ENCODE results near the gene RPLP1. TPM values are rescaled to one million over a fixed set of nuclear protein-coding genes. Genes with fewer than 3 reads are reported as not detected.

The RPLP1 gene
- total RNA-seq, 3 donors from 2014 or later = 1,139 to 1,221 (median 1,218) TPM

DNA sequence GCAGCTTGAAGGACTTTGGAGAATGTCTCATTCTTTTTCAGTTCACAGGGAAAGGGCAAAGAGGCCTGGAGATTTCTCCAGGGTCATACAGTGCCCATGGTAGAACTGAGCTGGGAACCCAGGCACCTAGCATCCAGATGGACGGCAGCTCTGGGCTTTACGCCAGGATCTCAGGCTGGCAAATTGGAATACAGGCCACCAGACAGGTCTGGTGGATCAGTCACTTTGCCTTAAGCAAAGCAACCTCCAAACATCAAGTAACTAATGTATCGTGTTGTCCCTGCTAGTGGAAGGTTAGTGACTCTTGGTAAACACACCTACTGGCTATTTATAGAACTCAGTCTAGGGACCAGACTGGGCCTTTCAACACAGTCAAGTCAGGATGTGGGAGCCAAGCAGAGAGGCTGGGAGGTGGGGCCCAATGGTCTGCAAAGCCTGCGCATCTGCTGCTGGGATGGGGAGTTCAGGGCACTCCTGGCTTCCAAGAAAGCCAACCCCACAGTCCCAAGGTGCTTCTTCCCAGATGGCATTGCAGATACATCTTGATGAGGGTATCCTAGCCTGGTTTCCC lies 30.2 kb downstream of the RPLP1 start:
- intact Hi-C loops (cut with DNase I, micrococcal nuclease) = loop anchor here in 1 of 2 donors (10.0 kb wide), 1 partner anchor 1002 kb away; no protein-coding TSS in a partner anchor
- no peaks in the 10 kb centered on the region for H3K9me3 ChIP-seq
- TF ChIP-seq CTCF (IDR thresholded peaks at IDR 0.05) = no peak
- H3K36me3 ChIP-seq (ENCODE audit: low read depth) = no peaks in the 10 kb centered on the region
- no peak overlapping the region for H3K4me3 ChIP-seq
- DNase-seq (no peak), ATAC-seq (no peak)
- no peaks in the 10 kb centered on the region for H3K4me1 ChIP-seq (ENCODE audit: low read depth)

DNA sequence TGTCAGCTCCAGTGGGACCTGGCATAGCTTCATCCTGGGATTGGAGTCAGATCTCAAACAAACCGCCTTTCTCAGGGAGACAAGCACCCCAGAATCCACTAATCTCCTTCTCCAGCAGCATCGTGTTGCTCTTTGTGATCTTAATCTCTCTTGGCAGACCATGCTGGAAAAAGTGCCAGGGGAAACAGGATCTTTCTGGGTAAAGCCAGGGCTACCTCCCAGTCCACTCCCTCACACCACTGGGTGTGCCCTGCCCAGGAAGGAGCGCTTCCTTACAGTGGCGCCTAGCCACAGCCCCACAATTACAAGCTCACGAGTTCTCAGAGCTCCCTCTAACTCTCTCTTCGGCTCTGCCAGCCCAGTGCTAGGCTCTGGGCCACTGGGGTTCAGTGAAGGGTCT lies 32.2 kb downstream of the RPLP1 start:
- intact Hi-C loops (cut with DNase I, micrococcal nuclease) = loop anchor here in 1 of 2 donors (10.0 kb wide), 1 partner anchor 1000 kb away; no protein-coding TSS in a partner anchor

DNA sequence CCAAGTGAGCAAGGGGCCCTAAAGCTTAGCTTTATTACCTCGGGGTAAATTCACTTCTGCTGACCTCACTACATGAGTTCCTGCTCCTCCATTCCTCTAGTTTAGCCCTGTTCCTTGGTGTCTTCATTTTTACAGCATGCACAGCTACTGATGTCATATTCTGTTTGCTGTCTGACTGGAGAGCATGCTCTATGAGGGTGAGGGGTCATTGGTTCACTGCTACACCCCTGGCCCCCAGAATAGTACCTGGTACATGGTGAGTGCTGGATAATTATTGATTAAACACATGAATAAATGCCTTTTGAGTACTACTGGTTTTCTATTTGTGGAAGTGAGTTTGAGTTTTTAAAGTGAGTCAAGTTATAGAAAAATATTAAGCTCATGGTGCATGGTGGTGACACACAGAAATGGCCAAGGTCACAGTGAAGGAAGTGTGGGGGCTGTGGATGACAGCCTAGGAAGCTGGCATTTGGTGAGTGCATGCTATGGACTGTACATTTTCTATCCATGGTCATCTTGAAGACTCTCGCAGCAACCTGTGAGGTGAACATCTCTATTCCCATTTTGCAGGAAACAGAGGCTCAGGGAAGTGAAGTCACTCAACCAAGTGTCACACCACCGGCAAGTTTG lies 34.0 kb downstream of the RPLP1 start:
- Histone ChIP-seq H3K4me3 (no peak overlapping the region), H3K36me3 (ENCODE audit: low read depth) (no peaks in the 10 kb centered on the region), H3K4me1 (ENCODE audit: low read depth) (no peaks in the 10 kb centered on the region), H3K9me3 (no peaks in the 10 kb centered on the region)
- ATAC-seq = no peak
- TF ChIP-seq CTCF (IDR thresholded peaks at IDR 0.05) = no peak
- intact Hi-C loops (cut with DNase I, micrococcal nuclease) = loop anchor here in 1 of 2 donors (10.0 kb wide), 1 partner anchor 998 kb away; no protein-coding TSS in a partner anchor
- no peak for DNase-seq

More for the DNA sequence above, 32.2 kb downstream of the RPLP1 start:
- H3K36me3 ChIP-seq (ENCODE audit: low read depth) = no peaks in the 10 kb centered on the region
- no peaks in the 10 kb centered on the region for H3K4me1 ChIP-seq (ENCODE audit: low read depth)
- TF ChIP-seq CTCF (IDR thresholded peaks at IDR 0.05) = no peak
- H3K4me3 ChIP-seq = no peak overlapping the region
- peak in 1 of 3 donors; percentile 44 for DNase-seq
- peak; percentile 89 for ATAC-seq
- no peaks in the 10 kb centered on the region for H3K9me3 ChIP-seq

DNA sequence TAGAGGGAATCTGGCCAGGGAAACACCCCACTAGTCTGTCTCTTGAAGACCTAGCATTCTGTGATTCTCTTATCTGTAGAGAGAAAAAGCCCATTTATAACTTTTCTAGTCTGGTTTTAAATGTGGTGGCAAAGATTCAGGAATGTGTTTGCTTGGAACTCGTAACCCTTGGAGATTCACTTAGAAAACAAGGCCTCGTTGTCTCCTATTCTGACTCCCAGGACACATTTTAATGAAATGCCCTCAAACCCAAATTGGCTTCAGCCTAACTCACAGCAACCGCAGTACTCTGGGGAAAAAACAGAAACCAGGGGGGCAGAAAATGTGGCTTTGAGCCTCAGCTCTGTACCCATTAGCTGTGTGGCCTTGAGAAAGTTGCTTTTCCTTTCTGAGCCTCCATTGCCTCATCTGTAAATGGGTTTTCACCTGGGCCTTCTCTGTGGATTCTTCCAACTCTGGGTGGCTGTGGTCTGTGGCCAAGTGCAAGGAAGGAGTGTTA lies 36.5 kb downstream of the RPLP1 start:
- Histone ChIP-seq H3K9me3 (no peaks in the 10 kb centered on the region), H3K4me1 (ENCODE audit: low read depth) (no peaks in the 10 kb centered on the region), H3K4me3 (no peak overlapping the region), H3K36me3 (ENCODE audit: low read depth) (no peaks in the 10 kb centered on the region)
- ATAC-seq = no peak
- intact Hi-C loops (cut with DNase I, micrococcal nuclease) = loop anchor here in 1 of 2 donors (10.0 kb wide), 1 partner anchor 996 kb away; no protein-coding TSS in a partner anchor
- TF ChIP-seq CTCF (IDR thresholded peaks at IDR 0.05) = no peak
- DNase-seq = no peak

DNA sequence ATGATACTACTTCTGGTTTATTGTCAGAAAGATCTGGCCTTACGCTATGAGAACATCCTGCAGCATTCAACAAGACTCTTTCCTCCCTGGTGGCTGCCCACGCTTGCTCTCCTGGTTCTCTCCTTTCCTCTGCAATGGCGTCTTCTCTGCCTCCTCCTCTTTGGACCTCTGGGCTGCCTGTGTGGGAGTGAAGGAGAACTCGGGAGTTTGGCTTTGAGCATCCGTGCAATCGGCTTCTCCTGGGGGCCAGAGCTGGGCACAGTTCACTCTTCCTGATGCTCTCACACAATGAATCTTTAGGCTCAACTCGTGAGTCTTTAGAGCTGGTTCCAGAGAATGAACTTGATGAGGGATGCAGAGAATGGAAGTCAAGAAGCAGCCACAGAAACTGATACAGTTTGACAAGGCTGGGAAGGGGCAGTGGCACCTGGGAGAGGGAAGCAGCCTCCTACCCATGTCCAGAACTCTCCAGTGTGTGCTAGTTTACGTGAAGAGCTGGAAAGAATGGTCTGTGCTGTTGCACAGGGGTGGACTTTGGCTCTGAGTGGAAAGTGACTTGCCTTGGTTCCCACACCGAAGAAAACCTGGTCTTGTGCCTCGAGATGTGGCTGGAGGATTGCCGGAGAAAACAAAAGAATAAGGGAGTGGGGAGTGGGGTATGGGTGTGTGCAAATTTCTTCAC lies 37.9 kb downstream of the RPLP1 start:
- Histone ChIP-seq H3K36me3 (ENCODE audit: low read depth) (no peaks in the 10 kb centered on the region), H3K4me1 (ENCODE audit: low read depth) (no peaks in the 10 kb centered on the region), H3K9me3 (no peaks in the 10 kb centered on the region), H3K4me3 (no peak overlapping the region)
- no peak for TF ChIP-seq CTCF (IDR thresholded peaks at IDR 0.05)
- ATAC-seq (peak; percentile 11), DNase-seq (no peak)
- intact Hi-C loops (cut with DNase I, micrococcal nuclease) = no loop called here
